Erythroblast (primary cell): ENCODE data around the gene MSRB3.

Source experiments
- GATA1 ChIP-seq: IDR thresholded peaks from 2 replicates; pipeline ENCODE4 v1.6.1; 2011; ENCODE audit warnings: low read depth, mild to moderate bottlenecking, control low read depth, low read length, moderate library complexity
- POLR2A ChIP-seq: IDR thresholded peaks from 2 replicates; pipeline ENCODE4 v1.6.1; 2011; ENCODE audit warnings: mild to moderate bottlenecking, low read length

GRCh38 chr12:65420941-65421340 lies 142.5 kb downstream of the MSRB3 start:
- TF ChIP-seq POLR2A (no peak), GATA1 (no peak)
